K562 (cell line): ENCODE data around the gene TMEM120B. TPM values are rescaled to one million over a fixed set of nuclear protein-coding genes. Genes with fewer than 3 reads are reported as not detected.

ENCODE experiments used
- CEBPB ChIP-seq: fragments of 450-650 bp; IDR thresholded peaks from 2 replicates; pipeline ENCODE4 v1.6.1; 2016; ENCODE audit warnings: missing genetic modification characterization, missing compliant biosample characterization
- HDAC8 ChIP-seq: fragments of 450-650 bp; IDR thresholded peaks from 2 replicates; pipeline ENCODE4 v1.6.1; 2016; ENCODE audit warnings: mild to moderate bottlenecking, missing genetic modification characterization, moderate library complexity, missing compliant biosample characterization
- KLF10 ChIP-seq: fragments of 250-450 bp; sonication (Bioruptor Pico); IDR thresholded peaks from 2 replicates; pipeline ENCODE4 v1.6.1; 2021; ENCODE audit warnings: matching md5 sums
- KLF6 ChIP-seq: fragments of 250-450 bp; sonication (Bioruptor Pico); IDR thresholded peaks from 2 replicates; pipeline ENCODE4 v1.4.0; 2020; ENCODE audit warnings: mild to moderate bottlenecking, moderate library complexity, borderline replicate concordance
- MEF2D ChIP-seq: conservative IDR thresholded peaks from 2 replicates; pipeline ENCODE4 v1.6.1; 2016; ENCODE audit warnings: low read depth, missing genetic modification characterization, missing compliant biosample characterization
- MYBL2 ChIP-seq, 2 experiments: fragments of 450-650 bp in 1 of 2; sonication (generic) in 1 of 2; formaldehyde crosslinking in 1 of 2; IDR thresholded peaks; 2 replicates each; pipeline versions ENCODE4 v1.6.1 to v1.8.1; 2017 to 2022; ENCODE audit warnings: borderline replicate concordance in 1 of 2, inconsistent platforms in 1 of 2, low read depth in 1 of 2, mild to moderate bottlenecking in 1 of 2, missing genetic modification reagents in 1 of 2, moderate library complexity in 1 of 2
- NFE2 ChIP-seq: IDR thresholded peaks from 2 replicates; pipeline ENCODE4 v1.6.1; 2014; ENCODE audit warnings: antibody characterized with exemption, low read depth
- POLR3G ChIP-seq: IDR thresholded peaks from 2 replicates; pipeline ENCODE4 v1.6.1; 2011; ENCODE audit not compliant: insufficient read length, insufficient replicate concordance; ENCODE audit errors: extremely low read depth
- RAD21 ChIP-seq, 2 experiments: fragments of 250-450 bp in 1 of 2; fragments of 450-650 bp in 1 of 2; sonication (Bioruptor Pico) in 1 of 2; formaldehyde crosslinking in 1 of 2; IDR thresholded peaks in 1 of 2; conservative IDR thresholded peaks in 1 of 2; 2 replicates each; pipeline versions ENCODE4 v1.4.0 to v1.8.0; 2020 to 2022; ENCODE audit warnings: mild to moderate bottlenecking in 2 of 2, moderate library complexity in 1 of 2
- SAFB ChIP-seq: fragments of 200-400 bp; formaldehyde crosslinking; IDR thresholded peaks from 2 replicates; pipeline ENCODE4 v1.6.1; 2017; ENCODE audit warnings: low read depth, low read length, borderline replicate concordance
- SMARCE1 ChIP-seq: fragments of 450-650 bp; IDR thresholded peaks from 2 replicates; pipeline ENCODE4 v1.7.1; 2016; ENCODE audit warnings: mild to moderate bottlenecking
- SRF ChIP-seq, 2 experiments: fragments of 250-450, 450-650 bp in 1 of 2; sonication (Bioruptor Pico) in 1 of 2; sonication (generic) in 1 of 2; formaldehyde crosslinking; IDR thresholded peaks; 2 replicates each; pipeline versions ENCODE4 v1.5.0 to v1.5.1; 2020 to 2022; ENCODE audit warnings: mild to moderate bottlenecking in 1 of 2, missing genetic modification reagents in 1 of 2
- TEAD2 ChIP-seq: fragments of 450-650 bp; IDR thresholded peaks from 2 replicates; pipeline ENCODE4 v1.6.1; 2016; ENCODE audit warnings: missing genetic modification characterization, control low read depth, missing compliant biosample characterization
- ZNF140 ChIP-seq: fragments of 250-450 bp; sonication (Bioruptor Pico); IDR thresholded peaks from 2 replicates; pipeline ENCODE4 v1.8.0; 2021; ENCODE audit warnings: moderate library complexity, mild to moderate bottlenecking, inconsistent platforms
- polyA plus RNA-seq, 8 experiments: library from polyadenylated mRNA; depleted of rRNA in 4 of 8; stranded (reverse) in 5 of 8; unstranded in 3 of 8; fragments of >200 nt; fragmentation: Nextera tagmentation in 2 of 8; fragmentation: Illumina TruSeq in 1 of 8; extraction: Ambion mirVana in 2 of 8; extraction: Trizol in 1 of 8; gene quantifications; 2 replicates each; pipeline versions ENCODE4 v1.2.1 to v1.2.3, GENCODE V29; 2011 to 2014; ENCODE audit warnings: inconsistent platforms in 1 of 8, missing spikeins in 1 of 8
- total RNA-seq, 7 experiments: library from RNA; depleted of rRNA in 6 of 7; stranded (reverse); fragments of >200 nt in 6 of 7; fragmentation: Illumina TruSeq in 2 of 7; extraction: Trizol in 2 of 7; gene quantifications; 2 replicates each; pipeline versions ENCODE4 v1.2.1 to v1.2.3, GENCODE V29; 2011 to 2021; ENCODE audit warnings: low replicate concordance in 1 of 7
- TF ChIP-seq, protein P1 (sequence below), 2 experiments: fragments of 450-650 bp in 1 of 2; sonication (generic) in 1 of 2; formaldehyde crosslinking in 1 of 2; IDR thresholded peaks; 2 replicates each; pipeline versions ENCODE4 v1.7.1 to v1.9.0; 2016 to 2022; ENCODE audit warnings: inconsistent platforms in 1 of 2, mild to moderate bottlenecking in 1 of 2, missing genetic modification reagents in 1 of 2
- TF ChIP-seq, protein P2 (sequence below): fragments of 450-650 bp; formaldehyde crosslinking; conservative IDR thresholded peaks from 2 replicates; pipeline ENCODE4 v1.4.0; 2022; ENCODE audit warnings: mild to moderate bottlenecking, missing genetic modification characterization

Gene TMEM120B
- total and polyA plus RNA-seq, 9 of the 15 experiments (the other 6 are each of a cell fraction or from before 2014, with no cell fraction given) = 1.7 to 18.6 (median 7.4) TPM

DNA sequence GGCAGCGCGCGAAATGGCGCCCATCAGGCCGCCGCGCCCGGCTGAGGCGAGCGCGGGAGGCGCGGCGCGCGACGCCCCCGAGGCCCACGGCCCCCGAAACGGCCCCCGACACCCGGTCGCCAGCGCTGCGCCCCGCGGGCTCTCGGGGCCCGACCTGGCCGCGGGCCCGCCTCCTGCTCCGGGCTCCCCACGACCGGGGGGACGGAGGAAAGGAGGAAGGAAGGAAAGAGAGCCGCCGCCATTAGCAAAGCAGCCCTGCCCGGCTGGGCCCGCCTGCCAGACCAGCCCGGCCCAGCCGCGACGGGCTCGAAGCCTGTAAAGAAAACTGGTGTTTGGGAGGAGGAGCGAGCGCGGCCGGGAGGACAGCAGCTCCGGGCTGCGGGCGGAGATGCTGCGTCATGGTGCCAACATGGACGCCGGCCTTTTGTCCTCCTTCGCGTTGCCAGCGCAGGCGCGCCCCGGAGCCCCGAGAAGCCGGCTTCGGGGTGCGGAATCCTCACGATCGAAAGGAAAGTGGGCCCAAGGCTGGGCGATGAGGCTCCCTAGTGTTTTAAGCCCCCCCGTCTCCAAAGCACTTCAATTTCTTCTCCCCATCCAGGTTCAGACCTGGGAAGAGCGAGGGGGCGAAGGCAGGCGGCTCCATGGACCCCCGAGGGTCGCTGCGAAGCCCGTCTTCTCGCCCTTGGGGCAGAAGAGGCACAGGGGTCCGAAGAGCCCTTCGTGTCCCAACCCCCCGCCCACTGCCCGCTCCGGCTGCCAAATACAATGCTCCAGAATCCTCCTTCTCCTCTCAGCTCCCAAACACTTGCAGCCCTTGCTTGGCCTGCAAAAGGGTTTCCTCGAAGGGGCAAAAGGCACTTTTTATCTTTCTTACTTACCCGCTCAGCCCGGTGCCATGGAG, 88.4 kb downstream of the TMEM120B start (continued):
- TF ChIP-seq KLF10 (CRISPR knock-in tag) (no peak), SMARCE1 (no peak; the same call in 1 of the 2 replicates), RAD21 (CRISPR knock-in tag; conservative IDR thresholded peaks at IDR 0.05 in 1 of 2, IDR thresholded peaks at IDR 0.05 in 1 of 2) (no peak), ZNF140 (CRISPR knock-in tag) (no peak), SAFB (no peak), NFE2 (peak; percentile 92), SRF (CRISPR knock-in tag; IDR thresholded peaks at IDR 0.05) (0 out of 4 replicates have a peak, but pooled peaks of 1 of the 2 experiments have one; percentile 10), MEF2D (no peak), TEAD2 (tag) (no peak), HDAC8 (tag) (peak; percentile 62; the same call in 1 of the 2 replicates), POLR3G (no peak), MYBL2 (IDR thresholded peaks at IDR 0.05; ENCODE audit: low read depth) (no peak), MYBL2 (CRISPR knock-in tag; IDR thresholded peaks at IDR 0.05; ENCODE audit: borderline replicate concordance) (no peak), CEBPB (tag) (no peak), KLF6 (peak; percentile 74; the same call in 1 of the 2 replicates)
- TF ChIP-seq, protein P1, sequence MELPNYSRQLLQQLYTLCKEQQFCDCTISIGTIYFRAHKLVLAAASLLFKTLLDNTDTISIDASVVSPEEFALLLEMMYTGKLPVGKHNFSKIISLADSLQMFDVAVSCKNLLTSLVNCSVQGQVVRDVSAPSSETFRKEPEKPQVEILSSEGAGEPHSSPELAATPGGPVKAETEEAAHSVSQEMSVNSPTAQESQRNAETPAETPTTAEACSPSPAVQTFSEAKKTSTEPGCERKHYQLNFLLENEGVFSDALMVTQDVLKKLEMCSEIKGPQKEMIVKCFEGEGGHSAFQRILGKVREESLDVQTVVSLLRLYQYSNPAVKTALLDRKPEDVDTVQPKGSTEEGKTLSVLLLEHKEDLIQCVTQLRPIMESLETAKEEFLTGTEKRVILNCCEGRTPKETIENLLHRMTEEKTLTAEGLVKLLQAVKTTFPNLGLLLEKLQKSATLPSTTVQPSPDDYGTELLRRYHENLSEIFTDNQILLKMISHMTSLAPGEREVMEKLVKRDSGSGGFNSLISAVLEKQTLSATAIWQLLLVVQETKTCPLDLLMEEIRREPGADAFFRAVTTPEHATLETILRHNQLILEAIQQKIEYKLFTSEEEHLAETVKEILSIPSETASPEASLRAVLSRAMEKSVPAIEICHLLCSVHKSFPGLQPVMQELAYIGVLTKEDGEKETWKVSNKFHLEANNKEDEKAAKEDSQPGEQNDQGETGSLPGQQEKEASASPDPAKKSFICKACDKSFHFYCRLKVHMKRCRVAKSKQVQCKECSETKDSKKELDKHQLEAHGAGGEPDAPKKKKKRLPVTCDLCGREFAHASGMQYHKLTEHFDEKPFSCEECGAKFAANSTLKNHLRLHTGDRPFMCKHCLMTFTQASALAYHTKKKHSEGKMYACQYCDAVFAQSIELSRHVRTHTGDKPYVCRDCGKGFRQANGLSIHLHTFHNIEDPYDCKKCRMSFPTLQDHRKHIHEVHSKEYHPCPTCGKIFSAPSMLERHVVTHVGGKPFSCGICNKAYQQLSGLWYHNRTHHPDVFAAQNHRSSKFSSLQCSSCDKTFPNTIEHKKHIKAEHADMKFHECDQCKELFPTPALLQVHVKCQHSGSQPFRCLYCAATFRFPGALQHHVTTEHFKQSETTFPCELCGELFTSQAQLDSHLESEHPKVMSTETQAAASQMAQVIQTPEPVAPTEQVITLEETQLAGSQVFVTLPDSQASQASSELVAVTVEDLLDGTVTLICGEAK (IDR thresholded peaks at IDR 0.05) = no peak
- TF ChIP-seq, protein P1 (CRISPR knock-in tag; IDR thresholded peaks at IDR 0.05) = no peak
- TF ChIP-seq, protein P2, sequence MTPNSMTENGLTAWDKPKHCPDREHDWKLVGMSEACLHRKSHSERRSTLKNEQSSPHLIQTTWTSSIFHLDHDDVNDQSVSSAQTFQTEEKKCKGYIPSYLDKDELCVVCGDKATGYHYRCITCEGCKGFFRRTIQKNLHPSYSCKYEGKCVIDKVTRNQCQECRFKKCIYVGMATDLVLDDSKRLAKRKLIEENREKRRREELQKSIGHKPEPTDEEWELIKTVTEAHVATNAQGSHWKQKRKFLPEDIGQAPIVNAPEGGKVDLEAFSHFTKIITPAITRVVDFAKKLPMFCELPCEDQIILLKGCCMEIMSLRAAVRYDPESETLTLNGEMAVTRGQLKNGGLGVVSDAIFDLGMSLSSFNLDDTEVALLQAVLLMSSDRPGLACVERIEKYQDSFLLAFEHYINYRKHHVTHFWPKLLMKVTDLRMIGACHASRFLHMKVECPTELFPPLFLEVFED (CRISPR knock-in tag) = 0 out of 2 replicates have a peak, but pooled peaks have one; percentile 4
